ENCODE data around the gene TRAM2.

TRAM2 gene

GRCh38 chr6:52529311-52529710, 47.5 kb downstream of the TRAM2 start:
- DNase-seq (ENCODE audit: low read depth), result no peak

- no peak for DNase-seq (ENCODE audit: low read depth)
Observed at GRCh38 chr6:52527436-52527835, 49.4 kb downstream of the TRAM2 start.

- no peak for DNase-seq (ENCODE audit: low read depth)
Observed at GRCh38 chr6:52526634-52527033, 50.2 kb downstream of the TRAM2 start.

GRCh38 chr6:52524918-52525317, 51.9 kb downstream of the TRAM2 start:
- DNase-seq (ENCODE audit: low read depth), result no peak

GRCh38 chr6:52523378-52524142, 53.3 kb downstream of the TRAM2 start:
- no peak for DNase-seq (ENCODE audit: low read depth)

- no peak for DNase-seq (ENCODE audit: low read depth)
Observed at GRCh38 chr6:52522655-52523054, 54.2 kb downstream of the TRAM2 start.

GRCh38 chr6:52522151-52522626, 54.7 kb downstream of the TRAM2 start:
- DNase-seq (ENCODE audit: low read depth), result no peak

GRCh38 chr6:52519618-52520017, 57.2 kb downstream of the TRAM2 start:
- no peak for DNase-seq (ENCODE audit: low read depth)

- DNase-seq (ENCODE audit: low read depth), result no peak
Observed at GRCh38 chr6:52518279-52518945, 58.4 kb downstream of the TRAM2 start.

- DNase-seq (ENCODE audit: low read depth), result peak; percentile 6
Observed at GRCh38 chr6:52517502-52518278, 59.2 kb downstream of the TRAM2 start.

- no peak for DNase-seq (ENCODE audit: low read depth)
Observed at GRCh38 chr6:52516943-52517342, 59.9 kb downstream of the TRAM2 start.

- no peak for DNase-seq (ENCODE audit: low read depth)
Observed at GRCh38 chr6:52516269-52516668, 60.6 kb downstream of the TRAM2 start.

- no peak for DNase-seq (ENCODE audit: low read depth)
Observed at GRCh38 chr6:52515219-52515960, 61.5 kb downstream of the TRAM2 start.

- DNase-seq (ENCODE audit: low read depth), result no peak
Observed at GRCh38 chr6:52514514-52514913, 62.3 kb downstream of the TRAM2 start.

GRCh38 chr6:52513896-52514295, 63.0 kb downstream of the TRAM2 start:
- DNase-seq (ENCODE audit: low read depth), result no peak

GRCh38 chr6:52513464-52513863, 63.4 kb downstream of the TRAM2 start:
- DNase-seq (ENCODE audit: low read depth), result no peak

GRCh38 chr6:52512199-52512598, 64.7 kb downstream of the TRAM2 start:
- no peak for DNase-seq (ENCODE audit: low read depth)

GRCh38 chr6:52511572-52512151, 65.2 kb downstream of the TRAM2 start:
- DNase-seq (ENCODE audit: low read depth), result no peak

- DNase-seq (ENCODE audit: low read depth), result no peak
Observed at GRCh38 chr6:52511163-52511562, 65.7 kb downstream of the TRAM2 start.

GRCh38 chr6:52510213-52510562, 66.7 kb downstream of the TRAM2 start:
- DNase-seq (ENCODE audit: low read depth), result no peak

- DNase-seq (ENCODE audit: low read depth), result no peak
Observed at GRCh38 chr6:52509281-52510212, 67.3 kb downstream of the TRAM2 start.
